ENCODE results near the gene QSOX2.

GRCh38 chr9:136255896-136256890 is 10.6 kb upstream of the QSOX2 start:
- TF ChIP-seq POLR2A (IDR thresholded peaks at IDR 0.05; ENCODE audit: low read depth, low read length) (no peak), POLR2AphosphoS5 (IDR thresholded peaks at IDR 0.05; ENCODE audit: low read depth, low read length) (no peak), TAF1 (IDR thresholded peaks at IDR 0.05; ENCODE audit: borderline replicate concordance, low read depth, low read length) (no peak)
